ELF-1 (cell line): ENCODE measurements around the gene SGMS2.
"Not testable (repeated sequence)": the region's sequence is repeated elsewhere in the genome, so short reads cannot be mapped to it uniquely, and the experiment has no call there.

Experiments
- DNase-seq: peaks from one replicate; pipeline ENCODE4 v3.0.0-alpha.2; 2016; ENCODE audit warnings: low read depth, low spot score

The SGMS2 gene

DNA sequence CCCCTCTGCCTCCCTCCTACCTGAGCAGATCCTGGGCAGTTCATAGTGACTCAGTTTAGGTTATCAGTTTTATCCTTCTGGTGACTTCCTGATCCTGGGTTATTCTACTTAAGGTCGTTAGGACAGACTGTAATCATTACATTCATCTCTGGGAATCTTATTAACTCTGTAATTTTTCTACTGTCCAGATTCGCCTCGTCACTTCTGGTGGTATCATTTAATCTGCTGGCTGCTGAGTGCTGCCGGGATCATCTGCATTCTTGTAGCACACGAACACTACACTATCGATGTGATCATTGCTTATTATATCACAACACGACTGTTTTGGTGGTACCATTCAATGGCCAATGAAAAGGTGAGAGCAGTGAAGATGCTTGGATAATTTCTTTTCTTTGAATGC lies 83.6 kb downstream of the SGMS2 start:
- no peak for DNase-seq

DNA sequence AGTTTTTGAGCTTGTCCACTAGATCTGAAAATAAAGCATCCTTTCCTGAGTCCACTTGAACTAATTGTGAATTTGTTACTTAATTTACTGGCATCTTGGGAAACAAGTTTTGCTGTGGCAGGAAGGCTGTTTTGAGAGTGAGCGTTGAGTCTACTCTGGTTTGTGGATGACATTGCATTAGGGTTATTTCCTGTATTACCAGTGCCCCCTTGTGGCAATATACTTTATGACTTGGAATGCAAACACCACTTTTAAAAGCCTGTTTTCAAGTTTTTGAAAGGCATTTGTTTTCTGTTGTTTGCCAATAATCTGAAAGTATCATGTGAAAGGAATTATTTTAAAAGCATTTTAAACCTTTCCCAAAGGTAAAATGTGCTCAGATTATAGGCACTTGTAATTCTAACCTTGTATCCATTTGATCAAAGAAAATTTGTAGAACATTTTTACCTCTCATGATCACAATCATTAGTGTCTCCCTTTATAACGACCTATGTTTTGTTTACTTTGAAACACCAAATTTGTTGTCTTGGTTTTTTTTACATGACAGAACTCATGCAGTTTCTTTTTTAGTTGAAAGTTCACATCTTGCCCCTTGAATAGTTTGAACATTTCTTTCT lies 88.7 kb downstream of the SGMS2 start:
- DNase-seq = peak; percentile 41

DNA sequence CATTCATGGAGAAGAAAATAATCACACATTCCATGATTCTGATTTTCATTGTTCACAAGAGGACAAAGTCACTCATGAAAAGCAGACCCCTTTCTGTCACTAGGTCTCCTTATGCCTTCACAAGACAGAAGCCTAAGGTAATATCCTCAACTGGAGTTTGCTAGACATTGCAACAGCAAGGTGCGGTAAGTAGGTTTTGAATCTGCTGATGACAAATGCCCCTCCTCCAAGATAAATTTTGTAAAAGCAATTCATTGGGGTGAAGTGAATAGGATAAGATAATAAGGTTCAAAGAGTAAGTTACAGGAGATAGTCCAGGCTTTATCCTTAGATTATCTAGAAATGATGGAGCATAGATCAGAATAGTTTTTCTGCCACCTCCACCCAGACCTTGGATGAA lies 90.5 kb downstream of the SGMS2 start:
- no peak for DNase-seq

- no peak for DNase-seq
Observed at GRCh38 chr4:107916623-107917022, 91.9 kb downstream of the SGMS2 start.

- DNase-seq = no peak
Observed at GRCh38 chr4:107917500-107917899, 92.8 kb downstream of the SGMS2 start.

GRCh38 chr4:107922486-107923473 lies 98.0 kb downstream of the SGMS2 start:
- DNase-seq = peak; percentile 4

GRCh38 chr4:107925713-107926112 lies 101.0 kb downstream of the SGMS2 start:
- not testable (repeated sequence) for DNase-seq

DNA sequence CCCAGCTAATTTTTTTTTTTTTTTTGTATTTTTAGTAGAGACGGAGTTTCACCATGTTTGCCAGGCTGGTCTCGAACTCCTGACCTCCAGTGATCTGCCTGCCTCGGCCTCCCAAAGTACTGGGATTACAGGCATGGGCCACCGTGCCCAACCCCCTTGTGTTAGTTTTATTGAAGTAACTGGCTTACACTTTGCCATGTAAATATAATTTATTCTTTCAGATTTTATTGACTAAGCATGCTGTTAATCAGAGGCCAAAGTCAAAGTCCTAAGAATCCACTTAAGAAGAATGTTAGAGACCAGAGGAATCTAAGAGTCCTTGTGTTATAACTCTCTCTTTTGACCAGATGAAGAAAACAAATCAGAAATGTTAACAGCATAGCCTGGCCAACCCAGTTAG lies 102.1 kb downstream of the SGMS2 start:
- DNase-seq = not testable (repeated sequence)

DNA sequence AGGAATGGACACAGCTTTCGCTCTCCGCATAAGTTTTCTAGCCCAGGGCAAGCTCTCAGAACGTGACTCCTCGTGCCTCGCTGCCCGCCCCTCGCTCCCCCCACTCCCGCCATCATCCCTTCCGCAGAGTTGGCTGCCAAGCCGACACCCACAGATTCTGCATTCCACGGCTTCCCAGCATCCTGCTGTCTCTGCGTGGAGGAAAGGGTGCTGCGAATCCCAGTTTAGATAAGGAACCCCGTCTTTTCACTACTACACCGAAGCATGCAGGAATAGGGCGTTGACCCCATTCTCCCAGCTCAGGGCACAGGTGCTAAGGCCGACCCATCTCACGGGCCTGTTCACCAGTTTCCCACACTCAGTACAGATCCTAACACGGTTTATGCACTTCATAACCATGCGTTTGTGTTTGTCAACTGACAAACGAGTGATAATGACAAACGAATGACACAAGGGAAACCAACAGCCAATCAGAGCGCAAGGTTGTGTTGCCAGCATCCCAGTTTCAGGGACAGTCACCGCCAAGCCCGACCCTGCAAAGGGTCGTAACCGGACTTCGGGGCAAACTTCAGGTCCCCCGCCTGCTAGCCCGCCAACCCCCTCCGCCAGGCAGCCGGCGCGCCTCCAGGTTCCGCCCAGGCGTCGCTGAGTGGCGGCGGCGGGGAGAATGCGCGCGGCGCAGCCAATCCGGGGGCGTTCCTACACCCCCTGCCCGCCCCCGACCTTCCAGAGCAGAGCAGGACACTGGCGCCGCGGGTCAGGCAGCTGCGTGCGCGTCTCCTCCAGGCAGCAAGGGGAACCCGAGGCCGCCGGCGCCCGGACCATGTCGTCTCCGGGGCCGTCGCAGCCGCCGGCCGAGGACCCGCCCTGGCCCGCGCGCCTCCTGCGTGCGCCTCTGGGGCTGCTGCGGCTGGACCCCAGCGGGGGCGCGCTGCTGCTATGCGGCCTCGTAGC lies 106.4 kb downstream of the SGMS2 start, which contains the start of gene CYP2U1:
Gene CYP2U1, plus strand, starts transcription at position 729 of the 954 bp plus-strand sequence. Its CDS starts 95 bp downstream, at position 824.
- DNase-seq = peak; percentile 90

- DNase-seq = no peak
Observed at GRCh38 chr4:107931775-107932321, 107.1 kb downstream of the SGMS2 start.

GRCh38 chr4:107935246-107935645 lies 110.5 kb downstream of the SGMS2 start:
- no peak for DNase-seq

DNA sequence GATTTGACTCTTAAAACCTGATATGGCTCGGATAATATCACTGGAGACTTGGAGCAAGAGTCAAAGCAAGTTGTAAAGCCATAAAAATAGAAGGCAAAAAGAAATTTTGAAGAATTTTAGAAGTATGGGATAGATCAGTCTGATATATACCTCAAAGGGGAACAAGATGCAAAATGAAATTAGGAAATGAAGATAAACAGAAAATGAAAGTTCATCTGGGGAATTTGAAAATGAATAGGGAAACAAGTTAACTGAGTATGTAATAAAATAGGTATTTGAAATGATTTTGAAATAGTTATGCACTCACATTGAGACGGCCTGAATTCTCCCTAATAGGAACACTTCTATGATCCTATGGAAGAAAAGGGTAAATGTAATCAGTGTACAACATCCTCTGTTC lies 112.3 kb downstream of the SGMS2 start:
- no peak for DNase-seq

- no peak for DNase-seq
Observed at GRCh38 chr4:107939307-107939706, 114.6 kb downstream of the SGMS2 start.

DNA sequence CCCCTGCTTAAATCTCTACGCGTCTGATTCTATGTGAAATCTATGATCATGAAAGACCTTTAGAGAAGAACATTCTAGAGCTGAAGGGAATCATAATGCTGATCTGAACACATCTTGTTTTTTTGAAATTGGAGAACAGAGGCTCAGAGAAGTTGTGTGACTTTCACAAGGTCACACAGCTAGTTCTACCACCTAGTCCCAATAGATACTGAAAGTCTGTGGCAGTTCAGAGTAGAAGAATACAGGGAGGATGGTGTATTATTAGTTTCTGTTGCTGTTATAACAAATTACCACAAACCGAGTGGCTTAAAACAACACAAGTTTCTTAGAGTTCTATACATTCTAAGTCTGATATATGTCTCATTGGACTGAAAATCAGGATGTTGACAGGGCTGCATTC lies 121.1 kb downstream of the SGMS2 start:
- DNase-seq = no peak

GRCh38 chr4:107950746-107951540 lies 126.2 kb downstream of the SGMS2 start:
- DNase-seq = no peak

- DNase-seq = no peak
Observed at GRCh38 chr4:107951551-107951950, 126.8 kb downstream of the SGMS2 start.

DNA sequence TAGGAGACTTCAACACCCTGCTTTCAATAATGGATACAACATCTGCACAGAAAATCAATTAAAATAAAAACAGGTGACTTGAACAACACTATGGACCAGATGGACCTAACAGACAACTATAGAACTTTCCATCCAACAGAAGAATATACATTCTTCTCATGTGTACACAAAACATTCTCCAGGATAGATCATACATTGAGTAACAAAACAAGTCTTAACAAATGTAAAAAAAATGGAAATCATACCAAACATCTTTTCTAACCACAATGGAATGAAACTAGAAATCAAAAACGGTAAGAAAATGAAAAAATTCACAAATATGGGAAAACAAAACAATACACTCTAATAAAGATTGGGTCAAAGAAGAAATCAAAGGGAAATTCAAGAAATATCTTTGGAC lies 131.3 kb downstream of the SGMS2 start:
- DNase-seq = no peak
